ENCODE data around the gene CHST15. TPM values are rescaled to one million over a fixed set of nuclear protein-coding genes. Genes with fewer than 3 reads are reported as not detected.
A peak's percentile ranks its signal among the peaks of the same experiment; 100 is the strongest.

Gene CHST15
- total RNA-seq, 2 experiments from 2014 or later: 14.7 to 26.4 TPM

DNA sequence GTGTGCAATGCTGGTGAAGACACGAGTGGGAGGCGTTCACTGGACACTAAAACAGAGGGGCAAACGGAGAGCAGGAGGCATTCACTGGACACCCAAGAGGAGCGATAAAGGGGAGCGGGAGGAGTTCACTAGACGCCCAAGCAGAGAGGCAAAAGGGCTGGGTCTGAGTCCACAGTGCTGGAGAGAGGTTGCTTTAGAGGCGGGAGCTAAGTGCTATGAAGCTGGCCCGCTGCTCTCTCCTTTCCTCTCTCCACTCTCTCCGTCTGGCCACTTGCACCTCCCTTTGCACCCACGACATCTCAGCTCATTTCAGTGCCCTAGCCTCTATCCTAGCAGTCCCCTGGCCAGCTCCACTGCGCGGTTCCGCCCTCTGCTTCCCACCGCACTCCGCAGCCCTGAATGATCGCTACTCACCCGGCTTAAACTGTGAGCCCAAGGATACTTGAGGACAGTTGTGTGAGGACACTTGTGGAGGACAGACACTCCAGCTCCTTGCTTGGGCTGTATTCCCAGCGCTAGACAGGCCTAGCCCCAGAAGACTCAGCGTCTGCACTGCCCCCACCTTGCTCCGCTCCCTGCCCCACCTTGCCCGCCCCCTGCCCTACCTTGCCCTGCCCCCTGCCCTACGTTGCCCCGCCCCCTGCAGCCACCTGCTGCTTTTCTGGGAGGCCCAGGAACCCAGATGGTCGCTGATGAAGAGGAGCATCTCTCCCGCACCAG lies 123.0 kb downstream of the CHST15 start:
- no peak overlapping the region for H3K27ac ChIP-seq (ENCODE audit: low read depth, low read length, poor library complexity, severe bottlenecking)
- H3K4me3 ChIP-seq (ENCODE audit: low read depth, low read length, poor library complexity, severe bottlenecking): no peak overlapping the region
- no peaks in the 10 kb centered on the region for H3K4me1 ChIP-seq (ENCODE audit: insufficient read depth, low read length, poor library complexity, severe bottlenecking)
- BruUV-seq (replicated peaks): no TSS peak
- no peaks in the 10 kb centered on the region for H3K9me2 ChIP-seq (ENCODE audit: insufficient read depth, low read length)
- TF ChIP-seq EZH2phosphoT487 (IDR thresholded peaks at IDR 0.05; ENCODE audit: borderline replicate concordance, low read depth, low read length): no peak
- TF ChIP-seq, protein P1, sequence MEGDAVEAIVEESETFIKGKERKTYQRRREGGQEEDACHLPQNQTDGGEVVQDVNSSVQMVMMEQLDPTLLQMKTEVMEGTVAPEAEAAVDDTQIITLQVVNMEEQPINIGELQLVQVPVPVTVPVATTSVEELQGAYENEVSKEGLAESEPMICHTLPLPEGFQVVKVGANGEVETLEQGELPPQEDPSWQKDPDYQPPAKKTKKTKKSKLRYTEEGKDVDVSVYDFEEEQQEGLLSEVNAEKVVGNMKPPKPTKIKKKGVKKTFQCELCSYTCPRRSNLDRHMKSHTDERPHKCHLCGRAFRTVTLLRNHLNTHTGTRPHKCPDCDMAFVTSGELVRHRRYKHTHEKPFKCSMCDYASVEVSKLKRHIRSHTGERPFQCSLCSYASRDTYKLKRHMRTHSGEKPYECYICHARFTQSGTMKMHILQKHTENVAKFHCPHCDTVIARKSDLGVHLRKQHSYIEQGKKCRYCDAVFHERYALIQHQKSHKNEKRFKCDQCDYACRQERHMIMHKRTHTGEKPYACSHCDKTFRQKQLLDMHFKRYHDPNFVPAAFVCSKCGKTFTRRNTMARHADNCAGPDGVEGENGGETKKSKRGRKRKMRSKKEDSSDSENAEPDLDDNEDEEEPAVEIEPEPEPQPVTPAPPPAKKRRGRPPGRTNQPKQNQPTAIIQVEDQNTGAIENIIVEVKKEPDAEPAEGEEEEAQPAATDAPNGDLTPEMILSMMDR (conservative IDR thresholded peaks at IDR 0.05; ENCODE audit: low read length): no peak
- CTCF ChIA-PET (ENCODE audit: unreplicated experiment): no interaction called here
- no peaks in the 10 kb centered on the region for H3K9me3 ChIP-seq (ENCODE audit: low read length)
- no peaks in the 10 kb centered on the region for H3K36me3 ChIP-seq (ENCODE audit: insufficient read depth, low read length)
- H3K4me2 ChIP-seq (ENCODE audit: low read length): no peak overlapping the region
- H2AFZ ChIP-seq (ENCODE audit: low read length): no peak overlapping the region
- no peak for DNase-seq (ENCODE audit: low spot score)
- no peaks in the 10 kb centered on the region for H4K20me1 ChIP-seq (ENCODE audit: insufficient read depth, low read length)
- H3K79me2 ChIP-seq (ENCODE audit: insufficient read depth, low read depth, low read length): no peaks in the 10 kb centered on the region
- POLR2A ChIA-PET: no interaction called here
- intact Hi-C loops (cut with micrococcal nuclease; ENCODE audit: unreplicated experiment): loop anchor here (10.0 kb wide), 1 partner anchor 836 kb away; the partner anchor contains the start of gene HMX3

DNA sequence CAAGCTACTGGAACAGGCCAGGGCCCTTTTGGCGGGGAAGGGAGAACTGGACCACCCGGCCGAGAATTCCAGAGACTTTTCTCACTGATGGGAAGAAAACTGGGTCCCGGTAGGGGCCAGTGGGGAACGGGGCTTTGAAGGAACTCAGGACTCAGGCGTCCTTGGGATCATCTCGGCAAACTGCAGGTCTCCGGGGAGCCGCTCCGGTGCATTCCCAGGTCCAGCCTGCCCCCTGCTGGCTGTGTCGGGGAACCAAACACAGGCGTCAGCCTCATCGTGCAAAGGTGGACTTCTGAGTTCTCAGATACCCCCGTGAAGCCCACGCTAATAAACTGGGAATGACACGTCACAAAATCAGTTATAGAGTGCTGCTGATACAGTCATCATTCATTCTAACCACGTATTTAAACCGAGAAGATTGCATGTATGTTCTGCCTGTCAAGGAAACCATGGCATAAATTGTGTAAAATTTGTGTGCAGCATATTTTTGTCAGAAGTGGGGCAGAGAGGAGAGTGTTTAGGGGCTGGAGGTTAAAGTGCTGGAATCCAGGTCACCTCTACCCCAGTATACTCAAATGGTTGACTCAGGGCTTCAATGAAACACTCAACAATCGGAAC lies 125.7 kb downstream of the CHST15 start:
- H3K9me2 ChIP-seq (ENCODE audit: insufficient read depth, low read length): no peaks in the 10 kb centered on the region
- POLR2A ChIA-PET: interaction anchor here (0.6 kb wide), 1 partner anchor 395 kb away, joined by 3 read pairs; no protein-coding TSS in a partner anchor

More for the DNA sequence above, 125.7 kb downstream of the CHST15 start:
- H3K79me2 ChIP-seq (ENCODE audit: insufficient read depth, low read depth, low read length): no peaks in the 10 kb centered on the region
- no peaks in the 10 kb centered on the region for H3K36me3 ChIP-seq (ENCODE audit: insufficient read depth, low read length)
- TF ChIP-seq EZH2phosphoT487 (IDR thresholded peaks at IDR 0.05; ENCODE audit: borderline replicate concordance, low read depth, low read length): no peak
- TF ChIP-seq, protein P1 (conservative IDR thresholded peaks at IDR 0.05; ENCODE audit: low read length): peak; percentile 96
- H3K4me2 ChIP-seq (ENCODE audit: low read length): no peak overlapping the region
- no peaks in the 10 kb centered on the region for H4K20me1 ChIP-seq (ENCODE audit: insufficient read depth, low read length)
- no peaks in the 10 kb centered on the region for H3K4me1 ChIP-seq (ENCODE audit: insufficient read depth, low read length, poor library complexity, severe bottlenecking)
- peak; percentile 50 for DNase-seq (ENCODE audit: low spot score)
- H2AFZ ChIP-seq (ENCODE audit: low read length): no peak overlapping the region
- no peak overlapping the region for H3K4me3 ChIP-seq (ENCODE audit: low read depth, low read length, poor library complexity, severe bottlenecking)
- H3K27ac ChIP-seq (ENCODE audit: low read depth, low read length, poor library complexity, severe bottlenecking): no peak overlapping the region
- BruUV-seq (replicated peaks): no TSS peak
- H3K9me3 ChIP-seq (ENCODE audit: low read length): no peaks in the 10 kb centered on the region
- intact Hi-C loops (cut with micrococcal nuclease; ENCODE audit: unreplicated experiment): loop anchor here (1.0 to 10.0 kb wide), 2 partner anchors 385 to 923 kb away; no protein-coding TSS in a partner anchor
- CTCF ChIA-PET (ENCODE audit: unreplicated experiment): interaction anchor here (0.5 kb wide), 1 partner anchor 421 kb away, joined by 3 read pairs; no protein-coding TSS in a partner anchor
